ENCODE results near the gene CMKLR1. TPM values are rescaled to one million over a fixed set of nuclear protein-coding genes. Genes with fewer than 3 reads are reported as not detected.

The CMKLR1 gene
- total and polyA plus RNA-seq, 2 donors (not counting 3 experiments of a cell fraction or from before 2014, with no cell fraction given): 0.61 TPM; not detected in 1

- Histone ChIP-seq H3K27me3 (ENCODE audit: control insufficient read depth in 2 of 2, insufficient read depth in 2 of 2, low read length in 2 of 2) (no peaks in the 10 kb centered on the region), H2AFZ (ENCODE audit: low read depth, low read length) (no peak overlapping the region), H3K9me3 (replicated peaks; ENCODE audit: control insufficient read depth, insufficient read depth, low read length) (no peaks in the 10 kb centered on the region), H3K4me3 (replicated peaks in 1 of 3; ENCODE audit: insufficient read depth in 1 of 3, low read depth in 1 of 3, low read length in 3 of 3) (no peak overlapping the region), H4K20me1 (replicated peaks; ENCODE audit: control insufficient read depth, extremely low read depth, insufficient read depth, low read length) (no peaks in the 10 kb centered on the region), H3K9ac (replicated peaks; ENCODE audit: extremely low read depth, insufficient read depth, low read length) (no peak overlapping the region), H3K9me1 (replicated peaks; ENCODE audit: control insufficient read depth, extremely low read depth, insufficient read depth, low read length) (no peaks in the 10 kb centered on the region), H3K27ac (ENCODE audit: insufficient read depth, low read depth, low read length) (no peak overlapping the region), H3K4me2 (ENCODE audit: insufficient read depth, low read length) (no peak overlapping the region), H3K79me2 (ENCODE audit: control insufficient read depth, insufficient read depth, low read length) (no peaks in the 10 kb centered on the region), H3K36me3 (ENCODE audit: control insufficient read depth in 2 of 2, extremely low read depth in 1 of 2, insufficient read depth in 2 of 2, low read length in 2 of 2) (no peaks in the 10 kb centered on the region), H3K4me1 (ENCODE audit: control insufficient read depth, extremely low read depth, insufficient read depth, low read length) (no peaks in the 10 kb centered on the region)
- intact Hi-C loops (cut with micrococcal nuclease): no loop called here
- DNase-seq (ENCODE audit: low read depth, low spot score) (no peak), FAIRE-seq (no peak)
- CTCF ChIA-PET: no interaction called here
- dilution Hi-C loops (cut with MboI; ENCODE audit: extremely low pct_ligation_motif_present, low sequenced_read_pairs): no loop called here
- no peak for TF ChIP-seq JUN (IDR thresholded peaks at IDR 0.05; ENCODE audit: borderline replicate concordance, insufficient read depth, insufficient read length, low read depth)
- no peak for TF ChIP-seq CTCF (IDR thresholded peaks at IDR 0.05; ENCODE audit: extremely low read depth in 1 of 2, insufficient read depth in 1 of 2, low read depth in 1 of 2, low read length in 2 of 2)
- no peak for TF ChIP-seq EZH2 (IDR thresholded peaks at IDR 0.05; ENCODE audit: borderline replicate concordance, low read depth, low read length, severe bottlenecking)
- TF ChIP-seq POLR2A (IDR thresholded peaks at IDR 0.05; ENCODE audit: low read depth, low read length): no peak
- no peak for TF ChIP-seq MAX (IDR thresholded peaks at IDR 0.05; ENCODE audit: insufficient read depth, insufficient read length)
- TF ChIP-seq FOS (IDR thresholded peaks at IDR 0.05; ENCODE audit: borderline replicate concordance, insufficient read depth, low read length): no peak
- no peak for TF ChIP-seq MYC (IDR thresholded peaks at IDR 0.05; ENCODE audit: low read depth, low read length)
- no peak for TF ChIP-seq POLR2AphosphoS5 (IDR thresholded peaks at IDR 0.05; ENCODE audit: insufficient read depth, low read depth, low read length)
- no peak for TF ChIP-seq GATA2 (IDR thresholded peaks at IDR 0.05; ENCODE audit: insufficient read depth, insufficient read length, low read depth, low read length)
- POLR2A ChIA-PET: no interaction called here
- no TSS peak for BruUV-seq (replicated peaks)
Observed at GRCh38 chr12:108378926-108379325, 39.8 kb upstream of the CMKLR1 start.
